Gastroesophageal sphincter (tissue), 3 donors: ENCODE measurements around the gene DISC1.

Experiments used
- EP300 ChIP-seq: sonication (generic); formaldehyde crosslinking; IDR thresholded peaks from one replicate; pipeline ENCODE4 v1.6.1; 2017; ENCODE audit warnings: antibody characterized with exemption, mild to moderate bottlenecking
- POLR2A ChIP-seq, 2 donors: fragments of 450-650 bp; IDR thresholded peaks; one replicate each; pipeline ENCODE4 v1.6.1; 2017; ENCODE audit warnings: antibody characterized with exemption in 2 of 2, mild to moderate bottlenecking in 2 of 2, moderate library complexity in 1 of 2
- POLR2AphosphoS5 ChIP-seq: sonication (generic); formaldehyde crosslinking; IDR thresholded peaks from one replicate; pipeline ENCODE4 v1.6.1; 2017; ENCODE audit warnings: antibody characterized with exemption
- TF ChIP-seq, protein P1 (sequence below), 4 experiments: fragments of 200-600 bp in 2 of 4; fragments of 450-650 bp in 2 of 4; sonication (generic) in 1 of 4; IDR thresholded peaks; one replicate each; pipeline ENCODE4 v1.5.1; 2017 to 2019; ENCODE audit warnings: antibody characterized with exemption in 4 of 4, mild to moderate bottlenecking in 2 of 4, moderate library complexity in 2 of 4

DNA sequence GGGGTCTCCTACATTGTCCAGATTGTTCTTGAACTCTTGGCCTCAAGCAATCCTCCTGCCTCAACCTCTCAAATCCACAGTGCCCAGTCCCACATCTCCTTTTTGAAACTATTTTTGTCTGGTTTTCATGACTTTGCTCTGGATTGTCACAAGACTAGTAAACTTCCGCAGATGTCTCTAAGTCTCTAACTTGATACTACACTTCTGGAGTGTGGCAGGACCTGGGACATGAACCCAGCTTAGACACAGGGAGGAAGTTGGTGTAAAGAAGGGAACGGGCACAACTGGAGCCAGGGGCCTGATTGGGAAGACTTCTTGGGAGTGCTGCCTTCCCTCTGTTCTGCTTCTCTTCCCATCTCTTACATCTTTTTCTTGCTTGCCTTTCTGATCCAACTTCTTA, 16.2 kb upstream of the DISC1 start:
- TF ChIP-seq, protein P1, sequence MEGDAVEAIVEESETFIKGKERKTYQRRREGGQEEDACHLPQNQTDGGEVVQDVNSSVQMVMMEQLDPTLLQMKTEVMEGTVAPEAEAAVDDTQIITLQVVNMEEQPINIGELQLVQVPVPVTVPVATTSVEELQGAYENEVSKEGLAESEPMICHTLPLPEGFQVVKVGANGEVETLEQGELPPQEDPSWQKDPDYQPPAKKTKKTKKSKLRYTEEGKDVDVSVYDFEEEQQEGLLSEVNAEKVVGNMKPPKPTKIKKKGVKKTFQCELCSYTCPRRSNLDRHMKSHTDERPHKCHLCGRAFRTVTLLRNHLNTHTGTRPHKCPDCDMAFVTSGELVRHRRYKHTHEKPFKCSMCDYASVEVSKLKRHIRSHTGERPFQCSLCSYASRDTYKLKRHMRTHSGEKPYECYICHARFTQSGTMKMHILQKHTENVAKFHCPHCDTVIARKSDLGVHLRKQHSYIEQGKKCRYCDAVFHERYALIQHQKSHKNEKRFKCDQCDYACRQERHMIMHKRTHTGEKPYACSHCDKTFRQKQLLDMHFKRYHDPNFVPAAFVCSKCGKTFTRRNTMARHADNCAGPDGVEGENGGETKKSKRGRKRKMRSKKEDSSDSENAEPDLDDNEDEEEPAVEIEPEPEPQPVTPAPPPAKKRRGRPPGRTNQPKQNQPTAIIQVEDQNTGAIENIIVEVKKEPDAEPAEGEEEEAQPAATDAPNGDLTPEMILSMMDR (IDR thresholded peaks at IDR 0.05): no peak
- no peak for TF ChIP-seq POLR2A (IDR thresholded peaks at IDR 0.05)
- TF ChIP-seq EP300: no peak
- no peak for TF ChIP-seq POLR2AphosphoS5
